ENCODE measurements around the gene ANKRD29. TPM values are rescaled to one million over a fixed set of nuclear protein-coding genes. Genes with fewer than 3 reads are reported as not detected.
A peak's percentile ranks its signal among the peaks of the same experiment; 100 is the strongest.

The ANKRD29 gene
- total RNA-seq, 4 donors from 2014 or later, result 0.99 to 4.4 (median 1.8) TPM

GRCh38 chr18:23661735-23662308 is 889 bp downstream of the ANKRD29 start:
- DNase-seq (ENCODE audit: low spot score in 2 of 2), result no peak
- intact Hi-C loops (cut with DNase I; ENCODE audit: low total_unique reads), result no loop called here
- TF ChIP-seq CTCF (IDR thresholded peaks at IDR 0.05) (no peak), POLR2A (IDR thresholded peaks at IDR 0.05) (no peak)
- H3K4me3 ChIP-seq (ENCODE audit: low read depth, poor library complexity, severe bottlenecking), result peak overlapping the region; percentile 13
- WGBS, 2 donors, result 46 to 48% methylated on average over 9 of the region's 9 CpGs

- intact Hi-C loops (cut with DNase I; ENCODE audit: low total_unique reads), result loop anchor here (5.0 kb wide), 1 partner anchor 1709 kb away; no protein-coding TSS in a partner anchor
- no peak for DNase-seq (ENCODE audit: low spot score in 2 of 2)
- TF ChIP-seq CTCF (IDR thresholded peaks at IDR 0.05), result no peak
- TF ChIP-seq POLR2A (IDR thresholded peaks at IDR 0.05), result no peak
- no peak overlapping the region for H3K4me3 ChIP-seq (ENCODE audit: low read depth, poor library complexity, severe bottlenecking)
- 87 to 88% methylated on average over 5 of the region's 5 CpGs for WGBS, 2 donors
Measured at GRCh38 chr18:23658285-23658684, 4.4 kb downstream of the ANKRD29 start.

- TF ChIP-seq POLR2A (IDR thresholded peaks at IDR 0.05) (no peak), CTCF (IDR thresholded peaks at IDR 0.05) (no peak)
- WGBS, 2 donors, result 85 to 88% methylated on average over 6 of the region's 6 CpGs
- intact Hi-C loops (cut with DNase I; ENCODE audit: low total_unique reads), result no loop called here
- no peak for DNase-seq (ENCODE audit: low spot score in 2 of 2)
- no peak overlapping the region for H3K4me3 ChIP-seq (ENCODE audit: low read depth, poor library complexity, severe bottlenecking)
Measured at GRCh38 chr18:23652232-23652631, 10.5 kb downstream of the ANKRD29 start.

- intact Hi-C loops (cut with DNase I; ENCODE audit: low total_unique reads), result no loop called here
- no peak overlapping the region for H3K4me3 ChIP-seq (ENCODE audit: low read depth, poor library complexity, severe bottlenecking)
- 79 to 87% methylated on average over 6 of the region's 6 CpGs for WGBS, 2 donors
- DNase-seq (ENCODE audit: low spot score in 2 of 2), result no peak
- no peak for TF ChIP-seq CTCF (IDR thresholded peaks at IDR 0.05)
- no peak for TF ChIP-seq POLR2A (IDR thresholded peaks at IDR 0.05)
Measured at GRCh38 chr18:23650968-23651927, 11.5 kb downstream of the ANKRD29 start.

- intact Hi-C loops (cut with DNase I; ENCODE audit: low total_unique reads), result no loop called here
- no peak for TF ChIP-seq POLR2A (IDR thresholded peaks at IDR 0.05)
- DNase-seq (ENCODE audit: low spot score in 2 of 2), result no peak
- 58 to 63% methylated on average over 8 of the region's 8 CpGs for WGBS, 2 donors
- no peak overlapping the region for H3K4me3 ChIP-seq (ENCODE audit: low read depth, poor library complexity, severe bottlenecking)
Measured at GRCh38 chr18:23648940-23649607, 13.6 kb downstream of the ANKRD29 start.

- intact Hi-C loops (cut with DNase I; ENCODE audit: low total_unique reads), result no loop called here
- WGBS, 2 donors, result 69 to 83% methylated on average over 3 of the region's 3 CpGs
- no peak for TF ChIP-seq CTCF (IDR thresholded peaks at IDR 0.05)
- TF ChIP-seq POLR2A (IDR thresholded peaks at IDR 0.05), result no peak
- no peak for DNase-seq (ENCODE audit: low spot score in 2 of 2)
- no peak overlapping the region for H3K4me3 ChIP-seq (ENCODE audit: low read depth, poor library complexity, severe bottlenecking)
Measured at GRCh38 chr18:23648456-23648855, 14.3 kb downstream of the ANKRD29 start.
